Measurements from ENCODE around the gene TEKT2.

Gene TEKT2

GRCh38 chr1:36083219-36083618 lies 675 bp upstream of the TEKT2 start:
- Histone ChIP-seq H3K4me2 (ENCODE audit: low read depth, low read length, poor library complexity, severe bottlenecking) (no peak overlapping the region), H3F3A (ENCODE audit: low read depth) (no peaks in the 10 kb centered on the region), H3K9ac (ENCODE audit: low read depth, low read length, poor library complexity, severe bottlenecking) (no peak overlapping the region), H2AFZ (ENCODE audit: low read length) (no peak overlapping the region), H3K9me2 (replicated peaks; ENCODE audit: low read depth, low read length) (no peaks in the 10 kb centered on the region), H4K20me1 (ENCODE audit: insufficient read depth, low read length, poor library complexity, severe bottlenecking) (no peaks in the 10 kb centered on the region), H3K9me3 (ENCODE audit: insufficient read depth, low read depth, low read length) (no peaks in the 10 kb centered on the region), H3K27me3 (ENCODE audit: insufficient read depth, low read length, poor library complexity, severe bottlenecking) (no peaks in the 10 kb centered on the region), H3K36me3 (ENCODE audit: insufficient read depth, low read length) (no peaks in the 10 kb centered on the region), H3K4me1 (ENCODE audit: insufficient read depth, low read length, poor library complexity, severe bottlenecking) (peaks cover 1% of the 10 kb centered on the region), H3K79me2 (ENCODE audit: insufficient read depth, low read length) (no peaks in the 10 kb centered on the region), H3K4me3 (ENCODE audit: low read length, poor library complexity, severe bottlenecking) (no peak overlapping the region)
- TF ChIP-seq CTCF (conservative IDR thresholded peaks at IDR 0.05; ENCODE audit: low read length) (no peak), EZH2phosphoT487 (IDR thresholded peaks at IDR 0.05; ENCODE audit: borderline replicate concordance) (no peak)

- Histone ChIP-seq H3K9me3 (ENCODE audit: insufficient read depth, low read depth, low read length) (no peaks in the 10 kb centered on the region), H4K20me1 (ENCODE audit: insufficient read depth, low read length, poor library complexity, severe bottlenecking) (peaks cover 6% of the 10 kb centered on the region), H3K4me3 (ENCODE audit: low read length, poor library complexity, severe bottlenecking) (no peak overlapping the region), H3K9ac (ENCODE audit: low read depth, low read length, poor library complexity, severe bottlenecking) (no peak overlapping the region), H3K4me1 (ENCODE audit: insufficient read depth, low read length, poor library complexity, severe bottlenecking) (peaks cover 5% of the 10 kb centered on the region), H2AFZ (ENCODE audit: low read length) (no peak overlapping the region), H3F3A (ENCODE audit: low read depth) (no peaks in the 10 kb centered on the region), H3K27me3 (ENCODE audit: insufficient read depth, low read length, poor library complexity, severe bottlenecking) (no peaks in the 10 kb centered on the region), H3K36me3 (ENCODE audit: insufficient read depth, low read length) (no peaks in the 10 kb centered on the region), H3K9me2 (replicated peaks; ENCODE audit: low read depth, low read length) (no peaks in the 10 kb centered on the region), H3K4me2 (ENCODE audit: low read depth, low read length, poor library complexity, severe bottlenecking) (no peak overlapping the region), H3K79me2 (ENCODE audit: insufficient read depth, low read length) (peaks cover 8% of the 10 kb centered on the region)
- TF ChIP-seq CTCF (conservative IDR thresholded peaks at IDR 0.05; ENCODE audit: low read length) (no peak), EZH2phosphoT487 (IDR thresholded peaks at IDR 0.05; ENCODE audit: borderline replicate concordance) (no peak)
Measured at GRCh38 chr1:36084497-36085115, 712 bp downstream of the TEKT2 start.

- H3K4me2 ChIP-seq (ENCODE audit: low read depth, low read length, poor library complexity, severe bottlenecking), result no peak overlapping the region
- peaks cover 12% of the 10 kb centered on the region for H4K20me1 ChIP-seq (ENCODE audit: insufficient read depth, low read length, poor library complexity, severe bottlenecking)
- peaks cover 10% of the 10 kb centered on the region for H3K4me1 ChIP-seq (ENCODE audit: insufficient read depth, low read length, poor library complexity, severe bottlenecking)
- no peak overlapping the region for H3K9ac ChIP-seq (ENCODE audit: low read depth, low read length, poor library complexity, severe bottlenecking)
- no peaks in the 10 kb centered on the region for H3K27me3 ChIP-seq (ENCODE audit: insufficient read depth, low read length, poor library complexity, severe bottlenecking)
- TF ChIP-seq CTCF (conservative IDR thresholded peaks at IDR 0.05; ENCODE audit: low read length), result no peak
- no peak for TF ChIP-seq EZH2phosphoT487 (IDR thresholded peaks at IDR 0.05; ENCODE audit: borderline replicate concordance)
- H3K9me2 ChIP-seq (replicated peaks; ENCODE audit: low read depth, low read length), result no peaks in the 10 kb centered on the region
- no peak overlapping the region for H2AFZ ChIP-seq (ENCODE audit: low read length)
- H3K9me3 ChIP-seq (ENCODE audit: insufficient read depth, low read depth, low read length), result no peaks in the 10 kb centered on the region
- H3K79me2 ChIP-seq (ENCODE audit: insufficient read depth, low read length), result peaks cover 14% of the 10 kb centered on the region
- H3K4me3 ChIP-seq (ENCODE audit: low read length, poor library complexity, severe bottlenecking), result no peak overlapping the region
- no peaks in the 10 kb centered on the region for H3F3A ChIP-seq (ENCODE audit: low read depth)
- H3K36me3 ChIP-seq (ENCODE audit: insufficient read depth, low read length), result no peaks in the 10 kb centered on the region
Measured at GRCh38 chr1:36085126-36085525, 1.2 kb downstream of the TEKT2 start.

Data from Loucy (cell line).